ENCODE results near the gene PLA1A.

The PLA1A gene

GRCh38 chr3:119641416-119641815, 43.7 kb downstream of the PLA1A start:
- DNase-seq, result no peak

- DNase-seq, result no peak
Measured at GRCh38 chr3:119642746-119643473, 45.2 kb downstream of the PLA1A start.

- no peak for DNase-seq
Measured at GRCh38 chr3:119643528-119643927, 45.8 kb downstream of the PLA1A start.

- no peak for DNase-seq
Measured at GRCh38 chr3:119644481-119644880, 46.8 kb downstream of the PLA1A start.

GRCh38 chr3:119645813-119646212, 48.1 kb downstream of the PLA1A start:
- DNase-seq, result no peak

DNA sequence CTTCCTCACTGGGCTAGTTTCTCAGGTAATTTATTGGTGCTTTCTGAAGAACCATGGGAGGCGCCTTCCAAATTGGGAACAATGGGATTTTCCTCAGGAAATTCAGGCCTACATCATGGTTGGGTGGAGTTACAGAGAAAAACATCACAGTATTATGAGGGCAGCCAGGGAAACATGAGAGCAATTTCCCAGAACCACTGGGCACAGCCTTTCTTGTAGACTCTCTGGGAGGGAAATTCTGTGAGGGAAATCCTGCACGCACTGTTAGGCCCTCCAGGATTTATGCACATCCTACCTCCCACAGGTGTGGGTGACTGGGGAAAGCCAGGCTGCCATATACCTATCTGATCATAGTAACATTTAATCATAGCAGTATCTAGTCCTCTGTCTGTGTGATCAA, 49.5 kb downstream of the PLA1A start:
- no peak for DNase-seq

DNA sequence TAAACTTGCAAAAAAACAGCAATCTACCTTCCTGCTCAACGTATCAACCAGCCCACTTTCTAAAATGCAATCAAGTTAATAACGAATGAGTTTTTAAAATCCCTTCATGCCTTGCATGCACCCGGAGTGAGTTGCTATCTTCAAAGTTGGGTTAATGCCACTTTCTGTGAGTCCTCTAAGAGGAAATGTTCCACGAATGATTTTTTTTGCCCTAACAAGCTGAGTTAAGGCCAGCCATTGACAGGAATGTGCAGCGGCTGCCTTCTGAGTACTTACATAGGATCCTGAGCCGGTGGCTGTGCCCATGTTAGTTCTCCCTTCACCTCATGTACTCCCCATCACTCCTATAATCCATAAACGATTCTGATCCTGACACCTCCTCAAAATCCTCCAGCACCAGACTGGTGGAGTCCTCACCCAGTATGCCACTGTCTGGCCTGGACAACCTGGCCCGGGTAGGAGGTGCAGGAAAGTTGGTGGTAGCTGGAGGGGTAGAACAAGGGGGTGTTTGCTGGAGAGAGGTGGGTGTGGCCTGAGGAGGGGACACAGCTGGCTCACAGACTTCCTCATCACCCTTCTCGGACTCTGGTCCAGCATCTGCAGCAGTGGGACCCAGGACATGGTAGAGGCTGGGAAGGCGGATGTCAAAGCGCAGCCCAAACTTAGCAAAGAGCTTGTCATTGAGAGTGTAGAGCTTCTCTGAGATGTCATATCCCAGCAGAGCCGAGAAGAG, 50.3 kb downstream of the PLA1A start:
- no peak for DNase-seq

GRCh38 chr3:119649761-119650160, 52.1 kb downstream of the PLA1A start:
- DNase-seq, result no peak

DNA sequence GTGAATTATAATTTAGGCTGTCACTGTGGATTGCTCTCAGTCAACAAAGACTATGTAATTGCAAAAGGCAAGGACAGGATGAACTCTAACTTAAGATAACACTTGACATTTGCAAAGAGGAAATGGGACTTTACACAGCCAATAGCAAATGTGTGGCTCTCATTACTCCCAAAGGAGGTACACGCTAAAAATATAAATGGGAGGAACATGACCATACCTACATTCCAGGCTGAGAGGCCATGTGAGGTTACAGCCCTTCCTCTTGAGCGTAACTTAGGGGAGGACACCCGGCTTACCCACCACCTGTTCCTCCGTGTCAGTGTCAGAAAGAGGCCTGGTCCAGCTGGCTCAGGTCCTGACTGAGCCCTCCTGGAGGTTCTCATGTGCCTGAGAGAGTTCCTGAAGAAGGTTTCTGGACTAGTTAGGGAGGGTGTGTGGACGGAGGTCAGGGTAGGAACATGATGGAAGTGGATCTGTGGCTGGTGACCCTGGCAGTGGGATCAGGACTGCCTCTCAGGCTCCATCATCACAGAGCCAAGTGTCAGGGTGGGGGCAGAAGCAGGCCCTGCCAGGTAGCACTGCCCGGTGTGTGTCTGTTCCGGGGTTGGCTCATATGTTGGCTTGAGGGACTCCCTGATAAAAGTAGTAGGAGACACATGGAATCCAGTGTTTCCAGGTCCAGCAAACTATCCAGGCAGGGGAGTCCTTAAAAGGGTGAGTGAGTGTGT, 54.8 kb downstream of the PLA1A start:
- DNase-seq, result no peak

- DNase-seq, result no peak
Measured at GRCh38 chr3:119653876-119654275, 56.2 kb downstream of the PLA1A start.

DNA sequence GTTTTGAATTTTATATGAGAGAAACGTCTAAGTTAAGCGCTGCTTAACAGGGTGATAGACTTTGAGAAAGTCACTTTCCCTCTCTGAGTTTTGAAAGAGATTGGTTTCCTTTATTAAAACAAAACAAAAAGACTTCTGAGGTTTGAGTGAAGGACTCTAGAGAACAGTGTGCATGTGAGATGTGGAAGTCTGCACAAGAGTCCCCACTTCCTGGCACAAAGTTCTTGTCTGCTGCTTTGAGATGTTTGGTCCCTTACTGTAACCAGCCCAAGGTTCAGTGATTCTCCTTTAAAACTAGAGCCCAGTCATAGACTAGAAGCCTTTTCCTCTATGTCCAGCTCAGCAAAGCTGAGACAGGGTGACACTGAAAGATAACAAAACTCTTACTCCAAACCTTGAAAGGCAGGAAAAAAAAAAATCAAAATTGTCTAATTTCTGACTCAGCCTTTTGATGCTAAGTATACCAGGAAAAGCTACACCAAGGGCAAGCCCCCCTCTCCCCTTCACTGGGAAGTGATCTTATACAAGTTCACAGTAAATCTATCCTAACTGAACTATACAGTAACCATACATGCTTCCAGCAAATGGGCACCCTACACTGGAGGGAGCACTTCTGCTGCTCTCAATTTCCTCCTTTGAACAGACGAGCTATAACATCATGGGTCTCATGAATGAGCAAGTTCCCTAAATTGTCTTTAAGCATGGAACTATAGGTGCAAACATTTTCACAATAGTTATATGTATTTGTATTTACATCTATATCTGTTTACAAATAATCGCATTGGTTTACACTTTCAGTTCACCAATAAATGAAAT, 60.4 kb downstream of the PLA1A start:
- DNase-seq, result no peak

- no peak for DNase-seq
Measured at GRCh38 chr3:119658994-119659393, 61.3 kb downstream of the PLA1A start.

- no peak for DNase-seq
Measured at GRCh38 chr3:119659606-119660291, 62.1 kb downstream of the PLA1A start.

DNA sequence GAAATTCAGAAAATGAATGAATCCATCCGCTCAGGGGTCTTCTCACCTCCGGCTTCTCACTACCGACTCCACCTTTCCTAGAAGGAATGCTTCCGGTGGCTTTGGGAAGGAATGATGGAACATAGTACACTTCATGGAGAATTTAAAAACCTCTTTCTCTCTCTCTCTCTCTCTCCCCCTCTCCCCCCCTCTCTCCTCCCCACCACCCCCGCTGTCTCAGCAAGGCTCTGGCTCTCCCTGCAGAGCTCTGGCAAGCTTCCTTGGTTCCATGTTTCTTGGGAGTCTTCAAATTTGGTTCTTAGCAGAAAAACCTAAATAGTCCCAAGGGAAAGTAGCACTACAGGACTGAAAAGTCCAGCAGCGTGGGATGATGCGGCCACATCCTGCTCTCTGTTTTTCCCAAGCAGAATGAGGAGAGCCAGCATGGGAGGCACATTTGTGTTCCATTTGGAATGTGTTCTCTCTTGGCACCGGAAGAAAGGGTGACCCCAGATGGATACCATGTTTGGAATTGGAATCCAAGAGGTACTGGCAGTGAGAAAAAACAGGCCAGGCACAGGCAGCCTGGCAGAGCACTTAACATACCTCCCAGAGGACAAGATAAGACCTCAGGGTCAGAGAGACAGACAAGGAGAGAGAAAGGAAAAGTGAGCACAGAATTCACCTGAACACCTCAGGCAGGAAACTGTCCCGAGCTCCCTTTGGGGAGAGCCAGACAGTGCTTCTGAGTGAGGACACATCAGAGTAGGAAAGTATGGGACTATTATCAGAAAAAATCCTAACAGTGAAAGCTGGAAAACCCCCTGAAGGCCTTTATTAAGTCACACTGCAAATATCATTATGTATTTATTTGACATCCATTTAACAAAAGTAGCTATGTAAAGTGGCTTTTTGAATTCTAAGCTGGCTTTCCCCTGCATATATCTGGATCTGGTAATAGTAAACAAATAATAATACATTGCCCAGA, 63.1 kb downstream of the PLA1A start, which contains the start of gene POPDC2:
TSS of gene POPDC2 (minus strand) at position 116 of the 967 bp plus-strand sequence. CDS start 166 bp downstream, outside the sequence.
- no peak for DNase-seq

- no peak for DNase-seq
Measured at GRCh38 chr3:119662604-119663373, 65.1 kb downstream of the PLA1A start.

DNA sequence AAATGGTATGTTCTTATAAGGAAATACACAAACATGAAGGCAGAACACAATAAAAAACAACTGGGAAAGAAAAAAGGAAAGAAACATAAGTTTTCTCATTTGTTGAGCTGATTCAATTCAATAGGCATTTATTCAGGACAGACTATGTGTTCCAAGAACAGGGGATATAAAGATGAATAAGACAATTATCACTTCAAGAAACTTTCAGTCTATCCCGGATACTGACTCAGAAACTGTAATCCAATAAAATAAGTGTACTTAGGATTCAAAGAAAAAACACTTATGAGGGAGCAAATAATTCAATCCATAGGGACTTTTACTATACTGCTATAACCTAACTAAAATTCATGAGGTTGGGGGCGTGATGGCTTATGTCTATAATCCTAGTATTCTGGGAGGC, 66.2 kb downstream of the PLA1A start:
- DNase-seq, result no peak

- no peak for DNase-seq
Measured at GRCh38 chr3:119664370-119664769, 66.7 kb downstream of the PLA1A start.

DNA sequence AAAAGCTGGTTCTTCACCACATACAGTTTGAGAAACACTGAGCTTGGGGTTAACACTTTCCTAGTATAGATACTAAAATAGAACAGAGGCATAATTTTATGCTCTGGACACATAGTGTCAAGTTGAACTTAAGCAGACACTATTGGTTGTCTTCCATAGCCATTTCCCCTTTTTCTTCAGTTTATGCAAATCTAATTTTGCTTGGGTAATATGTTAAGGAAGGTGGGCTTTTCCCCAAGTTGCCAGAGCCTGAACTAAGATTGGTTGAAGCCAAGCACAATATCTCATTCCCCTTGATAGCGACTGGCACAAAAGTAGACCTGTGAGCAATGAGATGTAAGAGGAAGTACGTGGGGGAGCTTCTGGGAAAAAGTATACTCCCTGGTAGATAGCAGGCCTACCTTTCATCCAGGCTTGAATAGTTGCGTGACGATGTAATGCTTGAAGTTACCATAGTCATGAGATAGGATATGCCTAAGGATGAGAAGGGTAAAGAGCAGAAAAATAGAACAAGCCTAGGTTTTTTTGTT, 67.2 kb downstream of the PLA1A start:
- DNase-seq, result no peak

GRCh38 chr3:119665954-119666559, 68.4 kb downstream of the PLA1A start:
- no peak for DNase-seq

Data from NCI-H526 (cell line).